Measurements from ENCODE around the gene HOXC9. TPM values are rescaled to one million over a fixed set of nuclear protein-coding genes. Genes with fewer than 3 reads are reported as not detected.
A peak's percentile ranks its signal among the peaks of the same experiment; 100 is the strongest.

Gene HOXC9
- total RNA-seq, 1 donor from 2014 or later = 0.27 TPM

GRCh38 chr12:54003625-54004024 is 3.7 kb downstream of the HOXC9 start:
- H3K4me3 Mint-ChIP-seq = no peak overlapping the region

GRCh38 chr12:54004063-54004840 is 4.3 kb downstream of the HOXC9 start:
- peaks cover 99% of the 10 kb centered on the region for H3K27me3 Mint-ChIP-seq
- peaks cover 19% of the 10 kb centered on the region for H3K4me1 Mint-ChIP-seq (ENCODE audit: unreplicated experiment)
- H3K27ac Mint-ChIP-seq = no peak overlapping the region
- no peak for TF ChIP-seq CTCF (conservative IDR thresholded peaks at IDR 0.05)
- H3K4me3 Mint-ChIP-seq = no peak overlapping the region
- no peaks in the 10 kb centered on the region for H3K9me3 Mint-ChIP-seq
- no peaks in the 10 kb centered on the region for H3K36me3 Mint-ChIP-seq
- no peak for DNase-seq (ENCODE audit: extremely low spot score, unreplicated experiment)

More at GRCh38 chr12:54003625-54004024, 3.7 kb downstream of the HOXC9 start:
- Mint-ChIP-seq H3K36me3 (no peaks in the 10 kb centered on the region), H3K9me3 (no peaks in the 10 kb centered on the region), H3K4me1 (ENCODE audit: unreplicated experiment) (peaks cover 19% of the 10 kb centered on the region), H3K27me3 (peaks cover 100% of the 10 kb centered on the region), H3K27ac (no peak overlapping the region)
- no peak for TF ChIP-seq CTCF (conservative IDR thresholded peaks at IDR 0.05)
- no peak for DNase-seq (ENCODE audit: extremely low spot score, unreplicated experiment)

GRCh38 chr12:54004841-54005530 is 5.0 kb downstream of the HOXC9 start:
- H3K36me3 Mint-ChIP-seq = no peaks in the 10 kb centered on the region
- peaks cover 22% of the 10 kb centered on the region for H3K4me1 Mint-ChIP-seq (ENCODE audit: unreplicated experiment)
- no peak for DNase-seq (ENCODE audit: extremely low spot score, unreplicated experiment)
- H3K27me3 Mint-ChIP-seq = peaks cover 99% of the 10 kb centered on the region
- H3K4me3 Mint-ChIP-seq = no peak overlapping the region
- H3K9me3 Mint-ChIP-seq = no peaks in the 10 kb centered on the region
- H3K27ac Mint-ChIP-seq = no peak overlapping the region
- TF ChIP-seq CTCF (conservative IDR thresholded peaks at IDR 0.05) = no peak

GRCh38 chr12:54005531-54005852 is 5.5 kb downstream of the HOXC9 start:
- no peaks in the 10 kb centered on the region for H3K36me3 Mint-ChIP-seq
- no peaks in the 10 kb centered on the region for H3K9me3 Mint-ChIP-seq
- no peak overlapping the region for H3K27ac Mint-ChIP-seq
- peaks cover 99% of the 10 kb centered on the region for H3K27me3 Mint-ChIP-seq
- no peak for TF ChIP-seq CTCF (conservative IDR thresholded peaks at IDR 0.05)
- H3K4me1 Mint-ChIP-seq (ENCODE audit: unreplicated experiment) = peaks cover 22% of the 10 kb centered on the region
- H3K4me3 Mint-ChIP-seq = peak overlapping the region; percentile 75
- DNase-seq (ENCODE audit: extremely low spot score, unreplicated experiment) = no peak

GRCh38 chr12:54005853-54006558 is 6.0 kb downstream of the HOXC9 start:
- Mint-ChIP-seq H3K27ac (no peak overlapping the region), H3K9me3 (no peaks in the 10 kb centered on the region), H3K36me3 (no peaks in the 10 kb centered on the region), H3K4me3 (peak overlapping the region; percentile 75), H3K4me1 (ENCODE audit: unreplicated experiment) (peaks cover 24% of the 10 kb centered on the region), H3K27me3 (peaks cover 99% of the 10 kb centered on the region)
- peak; percentile 93 for DNase-seq (ENCODE audit: extremely low spot score, unreplicated experiment)
- TF ChIP-seq CTCF (conservative IDR thresholded peaks at IDR 0.05) = peak; percentile 98

Data from type B pancreatic cell (in vitro differentiated cells).